ENCODE measurements around the gene SLC39A13. TPM values are rescaled to one million over a fixed set of nuclear protein-coding genes. Genes with fewer than 3 reads are reported as not detected.
A peak's percentile ranks its signal among the peaks of the same experiment; 100 is the strongest.

SLC39A13 gene
- total RNA-seq, 4 donors from 2014 or later = 19.9 to 56.9 (median 43.1) TPM

- no peak for DNase-seq
- TF ChIP-seq POLR2AphosphoS5 (IDR thresholded peaks at IDR 0.05) (no peak), CTCF (IDR thresholded peaks at IDR 0.05) (no peak), EP300 (IDR thresholded peaks at IDR 0.05; ENCODE audit: low read depth) (no peak)
- no peaks in the 10 kb centered on the region for H3K4me1 ChIP-seq
- 75 to 100% methylated on average over 1 to 7 of the region's 7 CpGs for WGBS, 2 donors (ENCODE audit: low coverage in 1 of 2)
- no peak overlapping the region for H3K27ac ChIP-seq
- intact Hi-C loops (cut with DNase I; ENCODE audit: low total_unique reads) (loop anchor here (10.0 kb wide), 1 partner anchor 482 kb away; no protein-coding TSS in a partner anchor), in situ Hi-C loops (cut with MboI; ENCODE audit: low pct_ligation_motif_present in 1 of 4, low pct_unique_long_range_greater_than_20kb in 1 of 4, low sequenced_read_pairs in 3 of 4) (loop anchor here in 1 of 4 donors (25.0 kb wide), 1 partner anchor 185 kb away; the partner anchor contains the start of genes ARFGAP2 and PACSIN3)
- H3K36me3 ChIP-seq = no peaks in the 10 kb centered on the region
- H3K4me3 ChIP-seq = no peak overlapping the region
- H3K27me3 ChIP-seq = no peaks in the 10 kb centered on the region
- no peaks in the 10 kb centered on the region for H3K9me3 ChIP-seq
Measured at GRCh38 chr11:47372422-47372821, 36.0 kb upstream of the SLC39A13 start.

- TF ChIP-seq POLR2AphosphoS5 (IDR thresholded peaks at IDR 0.05) (no peak), CTCF (IDR thresholded peaks at IDR 0.05) (peak; percentile 91 to 96 (median 94)), EP300 (IDR thresholded peaks at IDR 0.05; ENCODE audit: low read depth) (no peak)
- peak; percentile 85 for DNase-seq
- in situ Hi-C loops (cut with MboI; ENCODE audit: low pct_ligation_motif_present in 1 of 4, low pct_unique_long_range_greater_than_20kb in 1 of 4, low sequenced_read_pairs in 3 of 4) = loop anchor here in 1 of 4 donors (25.0 kb wide), 1 partner anchor 187 kb away; the partner anchor contains the start of genes ARFGAP2 and PACSIN3
- intact Hi-C loops (cut with DNase I; ENCODE audit: low total_unique reads) = loop anchor here (10.0 kb wide), 1 partner anchor 481 kb away; no protein-coding TSS in a partner anchor
- no peaks in the 10 kb centered on the region for H3K9me3 ChIP-seq
- H3K36me3 ChIP-seq = no peaks in the 10 kb centered on the region
- H3K27me3 ChIP-seq = no peaks in the 10 kb centered on the region
- 0 to 38% methylated on average over 1 to 18 of the region's 19 CpGs for WGBS, 2 donors (ENCODE audit: low coverage in 1 of 2)
- H3K27ac ChIP-seq = no peak overlapping the region
- no peaks in the 10 kb centered on the region for H3K4me1 ChIP-seq
- H3K4me3 ChIP-seq = no peak overlapping the region
Measured at GRCh38 chr11:47373876-47374719, 34.3 kb upstream of the SLC39A13 start.

- intact Hi-C loops (cut with DNase I; ENCODE audit: low total_unique reads) (loop anchor here (5.0 to 10.0 kb wide), 2 partner anchors 78 to 480 kb away; no protein-coding TSS in a partner anchor), in situ Hi-C loops (cut with MboI; ENCODE audit: low pct_ligation_motif_present in 1 of 4, low pct_unique_long_range_greater_than_20kb in 1 of 4, low sequenced_read_pairs in 3 of 4) (loop anchor here in 1 of 4 donors (25.0 kb wide), 1 partner anchor 187 kb away; the partner anchor contains the start of genes ARFGAP2 and PACSIN3)
- Histone ChIP-seq H3K27me3 (no peaks in the 10 kb centered on the region), H3K27ac (no peak overlapping the region), H3K36me3 (no peaks in the 10 kb centered on the region), H3K9me3 (no peaks in the 10 kb centered on the region), H3K4me3 (no peak overlapping the region), H3K4me1 (no peaks in the 10 kb centered on the region)
- no peak for DNase-seq
- WGBS, 2 donors (ENCODE audit: low coverage in 1 of 2) = 85% methylated on average over 5 of the region's 5 CpGs; no CpG with 5 or more reads in 1 of the 2 donors
- TF ChIP-seq CTCF (IDR thresholded peaks at IDR 0.05) (no peak), EP300 (IDR thresholded peaks at IDR 0.05; ENCODE audit: low read depth) (no peak), POLR2A (IDR thresholded peaks at IDR 0.05) (no peak), POLR2AphosphoS5 (IDR thresholded peaks at IDR 0.05) (no peak)
Measured at GRCh38 chr11:47374720-47375019, 33.7 kb upstream of the SLC39A13 start.

GRCh38 chr11:47375020-47375419, 33.4 kb upstream of the SLC39A13 start:
- in situ Hi-C loops (cut with MboI; ENCODE audit: low pct_ligation_motif_present in 1 of 4, low pct_unique_long_range_greater_than_20kb in 1 of 4, low sequenced_read_pairs in 3 of 4) = no loop called here
- TF ChIP-seq CTCF (IDR thresholded peaks at IDR 0.05) (no peak), POLR2AphosphoS5 (IDR thresholded peaks at IDR 0.05) (no peak), EP300 (IDR thresholded peaks at IDR 0.05; ENCODE audit: low read depth) (no peak), POLR2A (IDR thresholded peaks at IDR 0.05) (no peak)
- Histone ChIP-seq H3K4me1 (no peaks in the 10 kb centered on the region), H3K9me3 (no peaks in the 10 kb centered on the region), H3K36me3 (no peaks in the 10 kb centered on the region), H3K4me3 (no peak overlapping the region), H3K27ac (no peak overlapping the region), H3K27me3 (no peaks in the 10 kb centered on the region)
- WGBS, 2 donors (ENCODE audit: low coverage in 1 of 2) = 89% methylated on average over 8 of the region's 8 CpGs; no CpG with 5 or more reads in 1 of the 2 donors
- DNase-seq = no peak
- intact Hi-C loops (cut with DNase I; ENCODE audit: low total_unique reads) = loop anchor here (5.0 to 10.0 kb wide), 2 partner anchors 77 to 480 kb away; no protein-coding TSS in a partner anchor

Measured in transverse colon (tissue), 4 donors.